Measurements from ENCODE around the gene CPVL. TPM values are rescaled to one million over a fixed set of nuclear protein-coding genes. Genes with fewer than 3 reads are reported as not detected.

CPVL gene
- total and polyA plus RNA-seq, 8 donors: 6.8 to 40.8 (median 11.2) TPM

DNA sequence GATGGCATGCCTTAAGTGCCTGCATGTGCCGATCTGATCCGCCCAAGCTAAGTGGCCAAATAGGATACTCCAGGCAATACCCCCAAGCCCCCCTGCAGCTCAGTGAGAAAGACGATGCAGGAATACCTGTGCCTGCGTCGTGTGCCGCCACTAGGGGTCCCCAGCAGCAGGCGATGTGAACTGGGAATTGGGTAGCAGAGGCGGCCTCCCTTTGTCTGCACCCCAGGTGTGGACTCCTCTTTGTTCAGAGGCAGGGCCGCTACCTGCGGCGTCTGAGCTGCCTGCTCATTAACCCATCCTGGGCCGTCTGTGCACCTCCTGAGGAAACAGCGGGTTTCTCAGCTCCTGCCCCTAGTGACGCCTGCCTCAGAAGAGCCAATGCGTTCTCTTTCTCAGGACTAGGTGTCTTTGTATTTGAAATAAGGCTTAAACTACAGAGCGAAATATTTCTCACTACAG, 43.4 kb upstream of the CPVL start:
- H3K4me3 ChIP-seq: no peak overlapping the region
- H3K36me3 ChIP-seq: no peaks in the 10 kb centered on the region
- DNase-seq (peak; percentile 33 to 84 (median 62)), ATAC-seq (peak; percentile 88)
- H3K9me3 ChIP-seq: no peaks in the 10 kb centered on the region
- peaks cover 6 to 42% of the 10 kb centered on the region in 2 donors for H3K27me3 ChIP-seq
- peaks cover 4 to 24% of the 10 kb centered on the region in 2 donors for H3K4me1 ChIP-seq
- TF ChIP-seq CTCF (IDR thresholded peaks at IDR 0.05): peak; percentile 63 to 78
- no peak overlapping the region for H3K27ac ChIP-seq
- intact Hi-C loops (cut with DNase I): loop anchor here in 1 of 2 donors (10.0 kb wide), 1 partner anchor 215 kb away; no protein-coding TSS in a partner anchor

- no peaks in the 10 kb centered on the region for H3K36me3 ChIP-seq
- no peaks in the 10 kb centered on the region for H3K9me3 ChIP-seq
- TF ChIP-seq CTCF (IDR thresholded peaks at IDR 0.05): no peak
- peaks cover 4 to 10% of the 10 kb centered on the region in 2 donors for H3K4me1 ChIP-seq
- no peak overlapping the region for H3K27ac ChIP-seq
- no peak for DNase-seq
- intact Hi-C loops (cut with DNase I): no loop called here
- H3K4me3 ChIP-seq: no peak overlapping the region
- ATAC-seq: no peak
- H3K27me3 ChIP-seq: peaks cover 0 to 15% of the 10 kb centered on the region in 2 donors
Observed at GRCh38 chr7:29185613-29186012, 39.3 kb upstream of the CPVL start.

DNA sequence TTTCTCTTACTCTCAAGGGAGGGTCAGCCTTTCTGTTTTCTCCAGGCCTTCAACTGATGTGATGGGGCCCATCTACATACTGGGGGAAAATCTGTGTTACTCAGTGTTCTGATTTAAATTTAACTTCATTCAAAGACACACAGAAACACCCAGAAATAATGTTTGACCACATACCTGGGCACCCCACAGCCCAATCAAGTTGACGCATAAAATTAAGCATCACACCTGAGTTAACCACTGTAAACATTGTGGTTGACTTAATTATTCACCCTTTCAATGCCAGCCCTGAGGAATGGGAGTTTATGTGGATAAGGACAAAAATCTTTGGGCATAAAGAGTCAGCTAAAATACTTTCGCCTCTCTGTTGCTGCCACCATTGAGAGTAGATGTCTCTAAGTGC, 38.3 kb upstream of the CPVL start:
- no peaks in the 10 kb centered on the region for H3K36me3 ChIP-seq
- intact Hi-C loops (cut with DNase I): no loop called here
- peaks cover 0 to 9% of the 10 kb centered on the region in 2 donors for H3K27me3 ChIP-seq
- H3K27ac ChIP-seq: no peak overlapping the region
- H3K4me3 ChIP-seq: no peak overlapping the region
- DNase-seq (no peak), ATAC-seq (no peak)
- H3K9me3 ChIP-seq: no peaks in the 10 kb centered on the region
- H3K4me1 ChIP-seq: peaks cover under 1% of the 10 kb centered on the region in 2 donors
- TF ChIP-seq CTCF (IDR thresholded peaks at IDR 0.05): no peak

- intact Hi-C loops (cut with DNase I): no loop called here
- no peak overlapping the region for H3K4me3 ChIP-seq
- H3K9me3 ChIP-seq: no peaks in the 10 kb centered on the region
- no peak overlapping the region for H3K27ac ChIP-seq
- no peaks in the 10 kb centered on the region for H3K27me3 ChIP-seq
- DNase-seq (no peak), ATAC-seq (no peak)
- no peak for TF ChIP-seq CTCF (IDR thresholded peaks at IDR 0.05)
- H3K4me1 ChIP-seq: no peaks in the 10 kb centered on the region
- no peaks in the 10 kb centered on the region for H3K36me3 ChIP-seq
Observed at GRCh38 chr7:29179115-29179514, 32.8 kb upstream of the CPVL start.

DNA sequence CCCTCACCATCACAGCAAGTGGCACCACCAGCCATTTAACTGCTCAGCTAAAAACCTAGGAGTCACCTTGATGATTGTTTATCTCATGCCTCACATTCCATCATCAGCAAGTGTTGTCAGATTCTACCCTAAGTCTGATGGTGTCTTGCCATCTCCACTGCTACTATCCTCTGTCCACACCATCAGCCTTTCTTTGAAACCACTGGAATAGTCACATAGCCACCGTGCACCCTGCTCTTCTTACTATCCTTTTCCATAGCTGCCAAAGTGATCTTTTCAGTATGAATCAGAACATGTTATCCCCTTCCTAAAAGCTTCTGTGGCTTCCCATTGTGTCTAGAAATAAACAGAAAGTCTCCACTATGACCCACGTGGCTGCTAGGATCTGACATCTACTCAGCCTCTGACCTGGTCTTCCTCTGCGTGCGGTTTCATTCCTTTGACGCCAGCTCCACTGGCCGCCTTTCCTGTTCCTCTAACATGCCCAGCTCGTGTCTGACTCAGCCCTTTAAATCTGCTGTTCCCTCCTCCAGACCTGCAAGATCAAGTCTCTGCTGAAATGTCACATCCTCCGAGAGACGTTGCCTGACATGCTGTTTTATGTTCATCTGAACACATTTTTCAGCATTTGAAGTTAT, 31.7 kb upstream of the CPVL start:
- H3K36me3 ChIP-seq: no peaks in the 10 kb centered on the region
- TF ChIP-seq CTCF (IDR thresholded peaks at IDR 0.05): no peak
- DNase-seq: peak in 2 of 4 donors; percentile 24 to 80
- peak; percentile 95 for ATAC-seq
- H3K4me1 ChIP-seq: no peaks in the 10 kb centered on the region
- intact Hi-C loops (cut with DNase I): no loop called here
- H3K27ac ChIP-seq: no peak overlapping the region
- H3K9me3 ChIP-seq: no peaks in the 10 kb centered on the region
- no peaks in the 10 kb centered on the region for H3K27me3 ChIP-seq
- no peak overlapping the region for H3K4me3 ChIP-seq

Measured in left lung (tissue), 10 donors.